ENCODE measurements around the gene MUC12. TPM values are rescaled to one million over a fixed set of nuclear protein-coding genes. Genes with fewer than 3 reads are reported as not detected.

Gene MUC12
- total RNA-seq, 1 donor from 2014 or later, result 0.41 TPM

GRCh38 chr7:100957832-100958421 lies 11.4 kb upstream of the MUC12 start:
- FAIRE-seq (no peak), DNase-seq (ENCODE audit: low spot score in 2 of 2) (no peak)

- DNase-seq (ENCODE audit: low spot score in 2 of 2) (no peak), FAIRE-seq (no peak)
Observed at GRCh38 chr7:100959894-100960293, 9.5 kb upstream of the MUC12 start.

GRCh38 chr7:100962537-100962936 lies 6.8 kb upstream of the MUC12 start:
- FAIRE-seq, result no peak
- no peak for DNase-seq (ENCODE audit: low spot score in 2 of 2)

GRCh38 chr7:100963386-100963785 lies 6.0 kb upstream of the MUC12 start:
- FAIRE-seq, result no peak
- DNase-seq (ENCODE audit: low spot score in 2 of 2), result no peak

GRCh38 chr7:100963874-100964273 lies 5.5 kb upstream of the MUC12 start:
- DNase-seq (ENCODE audit: low spot score in 2 of 2) (no peak), FAIRE-seq (no peak)

GRCh38 chr7:100964630-100965029 lies 4.7 kb upstream of the MUC12 start:
- no peak for DNase-seq (ENCODE audit: low spot score in 2 of 2)
- FAIRE-seq, result no peak

- no peak for DNase-seq (ENCODE audit: low spot score in 2 of 2)
- FAIRE-seq, result no peak
Observed at GRCh38 chr7:100965045-100965722, 4.2 kb upstream of the MUC12 start.

- peak; percentile 59 to 81 for DNase-seq (ENCODE audit: low spot score in 2 of 2)
- FAIRE-seq, result no peak
Observed at GRCh38 chr7:100965723-100966541, 3.4 kb upstream of the MUC12 start.

GRCh38 chr7:100966542-100967291 lies 2.6 kb upstream of the MUC12 start:
- no peak for FAIRE-seq
- DNase-seq (ENCODE audit: low spot score in 2 of 2), result no peak

GRCh38 chr7:100967292-100967863 lies 2.0 kb upstream of the MUC12 start:
- DNase-seq (ENCODE audit: low spot score in 2 of 2) (no peak), FAIRE-seq (no peak)

GRCh38 chr7:100968031-100968430 lies 1.3 kb upstream of the MUC12 start:
- FAIRE-seq (no peak), DNase-seq (ENCODE audit: low spot score in 2 of 2) (no peak)

- FAIRE-seq (no peak), DNase-seq (ENCODE audit: low spot score in 2 of 2) (no peak)
Observed at GRCh38 chr7:100968650-100969049, 715 bp upstream of the MUC12 start.

GRCh38 chr7:100971111-100972001 lies 2.0 kb downstream of the MUC12 start:
- FAIRE-seq (no peak), DNase-seq (ENCODE audit: low spot score in 2 of 2) (no peak)

GRCh38 chr7:100972002-100972347 lies 2.6 kb downstream of the MUC12 start:
- DNase-seq (ENCODE audit: low spot score in 2 of 2) (no peak), FAIRE-seq (no peak)

GRCh38 chr7:100974021-100974420 lies 4.7 kb downstream of the MUC12 start:
- DNase-seq (ENCODE audit: low spot score in 2 of 2) (no peak), FAIRE-seq (no peak)

GRCh38 chr7:100975371-100975821 lies 6.0 kb downstream of the MUC12 start:
- FAIRE-seq, result no peak
- DNase-seq (ENCODE audit: low spot score in 2 of 2), result no peak

- FAIRE-seq (no peak), DNase-seq (ENCODE audit: low spot score in 2 of 2) (no peak)
Observed at GRCh38 chr7:100978300-100978699, 8.9 kb downstream of the MUC12 start.

GRCh38 chr7:100983451-100984187 lies 14.3 kb downstream of the MUC12 start:
- FAIRE-seq, result no peak
- DNase-seq (ENCODE audit: low spot score in 2 of 2), result no peak
